ENCODE results near the gene PRUNE1.

GRCh38 chr1:150969626-150970025 is 38.6 kb upstream of the PRUNE1 start:
- TF ChIP-seq CTCF (conservative IDR thresholded peaks at IDR 0.05 in 1 of 2, IDR thresholded peaks at IDR 0.05 in 1 of 2; ENCODE audit: low read depth in 1 of 2, low read length in 2 of 2) (no peak), EZH2 (IDR thresholded peaks at IDR 0.05; ENCODE audit: low read length, missing control alignments) (no peak)
